PC-9 (cell line): ENCODE results near the gene STING1. TPM values are rescaled to one million over a fixed set of nuclear protein-coding genes. Genes with fewer than 3 reads are reported as not detected.

Experiments used
- BruUV-seq: library from RNA; stranded (reverse); fragments of 400-500 nt; replicated peaks from 2 replicates; lab custom pipeline; 2021; lab: Mats Ljungman, UMichigan
- CTCF ChIA-PET: fragments of 300-600 bp; sonication (Branson Sonifier 250); formaldehyde crosslinking; loops from one replicate; lab custom pipeline; 2022; ENCODE audit warnings: antibody characterized with exemption; lab: Charles Lee
- POLR2A ChIA-PET: fragments of 300-600 bp; sonication (Branson Sonifier 250); formaldehyde crosslinking; loops from one replicate; lab custom pipeline; 2022; ENCODE audit warnings: antibody characterized with exemption; ENCODE audit not compliant: unreplicated experiment; lab: Charles Lee
- DNase-seq, 2 experiments: peaks; one replicate each; pipeline versions ENCODE4 v3.0.0 to v3.0.0-alpha.2; 2015 to 2022; ENCODE audit warnings: mixed read lengths in 1 of 2
- H2AFZ ChIP-seq: fragments of 200-600 bp; sonication (generic); 2 replicates; pipeline ENCODE4 v1.8.1; 2017; ENCODE audit warnings: antibody characterized with exemption
- H3F3A ChIP-seq: fragments of 200-600 bp; sonication (generic); 2 replicates; pipeline ENCODE4 v1.8.1; 2017; ENCODE audit warnings: antibody characterized with exemption, mild to moderate bottlenecking, low read depth; ENCODE audit not compliant: insufficient read depth
- H3K27ac ChIP-seq: fragments of 200-600 bp; sonication (generic); 2 replicates; pipeline ENCODE4 v1.6.1; 2016; ENCODE audit warnings: mixed run types
- H3K27me3 ChIP-seq: fragments of 200-600 bp; sonication (generic); 2 replicates; pipeline ENCODE4 v1.6.1; 2016; ENCODE audit warnings: low read depth, mixed run types; ENCODE audit not compliant: insufficient read depth
- H3K36me3 ChIP-seq: fragments of 200-600 bp; sonication (generic); 2 replicates; pipeline ENCODE4 v1.6.1; 2016; ENCODE audit warnings: low read depth, mixed run types
- H3K4me1 ChIP-seq: fragments of 200-600 bp; sonication (generic); replicated peaks from 2 replicates; pipeline ENCODE4 v1.6.1; 2016; ENCODE audit warnings: mixed run types; ENCODE audit not compliant: insufficient read depth
- H3K4me2 ChIP-seq: fragments of 200-600 bp; sonication (generic); 2 replicates; pipeline ENCODE4 v1.6.1; 2017; ENCODE audit warnings: mixed run types
- H3K4me3 ChIP-seq: fragments of 200-600 bp; sonication (generic); 2 replicates; pipeline ENCODE4 v1.6.1; 2016; ENCODE audit warnings: mixed run types
- H3K79me2 ChIP-seq: fragments of 200-600 bp; sonication (generic); 2 replicates; pipeline ENCODE4 v1.6.1; 2017; ENCODE audit warnings: low read depth, mixed run types
- H3K9me2 ChIP-seq: fragments of 200-600 bp; sonication (generic); 2 replicates; pipeline ENCODE4 v1.8.1; 2017; ENCODE audit warnings: mild to moderate bottlenecking; ENCODE audit not compliant: insufficient read depth
- H3K9me3 ChIP-seq: fragments of 200-600 bp; sonication (generic); 2 replicates; pipeline ENCODE4 v1.8.1; 2016; ENCODE audit warnings: low read depth; ENCODE audit not compliant: insufficient read depth
- H4K20me1 ChIP-seq: fragments of 200-600 bp; sonication (generic); 2 replicates; pipeline ENCODE4 v1.8.1; 2017; ENCODE audit not compliant: insufficient read depth
- EZH2 ChIP-seq: fragments of 200-600 bp; sonication (generic); IDR thresholded peaks from 2 replicates; pipeline ENCODE4 v1.8.0; 2017; ENCODE audit warnings: antibody characterized with exemption, low read depth
- intact Hi-C: fragments of 100-400 bp; cut with micrococcal nuclease; formaldehyde crosslinking; loops from one replicate; pipeline ENCODE4 v1.10.0; 2022; ENCODE audit not compliant: unreplicated experiment
- total RNA-seq: library from RNA; stranded (reverse); gene quantifications from 2 replicates; pipeline ENCODE4 v1.2.3, GENCODE V29; 2021
- TF ChIP-seq, protein P1 (sequence below): fragments of 200-600 bp; sonication (generic); conservative IDR thresholded peaks from 2 replicates; pipeline ENCODE4 v1.6.1; 2017; ENCODE audit warnings: mixed run types, antibody characterized with exemption, mild to moderate bottlenecking, moderate library complexity

STING1 gene
- total RNA-seq, 1 experiment from 2014 or later, result 27.6 TPM

DNA sequence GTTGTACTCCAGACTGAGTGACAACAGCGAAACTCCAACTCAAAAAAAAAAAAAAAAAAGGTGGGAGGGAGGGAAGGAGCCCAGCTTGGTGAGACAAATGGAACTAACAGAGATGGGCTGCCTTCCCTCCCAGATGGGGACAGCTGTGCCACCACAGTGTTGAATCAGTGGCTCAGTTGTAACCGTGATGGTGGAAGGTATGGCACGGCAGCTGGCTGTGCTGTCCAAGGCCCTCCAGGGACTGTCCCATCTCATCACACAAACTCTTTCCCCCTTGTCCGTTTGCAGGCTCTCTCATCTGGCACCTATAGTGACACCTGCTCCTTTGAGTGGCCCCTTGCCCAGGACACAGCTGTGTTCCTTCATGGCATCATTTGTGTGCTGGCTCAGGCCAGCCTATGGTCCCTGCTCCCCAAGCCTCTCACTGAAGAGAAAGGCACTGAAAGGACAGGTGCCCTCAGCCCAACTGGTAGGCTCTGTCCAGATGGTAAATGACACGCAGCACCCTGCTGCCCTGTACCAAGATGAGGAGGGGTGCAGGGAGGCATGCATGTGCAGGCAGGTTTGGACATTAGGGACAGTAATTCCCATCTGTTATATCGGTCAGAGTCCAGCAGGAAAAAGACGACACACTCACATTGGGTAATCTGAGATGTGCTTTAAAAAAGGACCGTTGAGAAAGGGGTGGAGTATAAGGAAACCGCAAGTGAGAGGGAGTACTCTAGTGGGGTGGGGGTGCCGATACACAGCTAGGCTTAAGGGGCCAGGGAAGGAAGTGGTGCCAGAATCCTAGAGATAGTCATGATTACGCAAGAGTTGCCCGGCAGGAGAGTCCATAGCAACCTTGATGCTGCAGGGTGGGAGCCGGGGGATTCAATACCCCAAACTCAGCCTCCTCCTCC is 7.4 kb downstream of the STING1 start:
- TF ChIP-seq EZH2, result no peak
- TF ChIP-seq, protein P1, sequence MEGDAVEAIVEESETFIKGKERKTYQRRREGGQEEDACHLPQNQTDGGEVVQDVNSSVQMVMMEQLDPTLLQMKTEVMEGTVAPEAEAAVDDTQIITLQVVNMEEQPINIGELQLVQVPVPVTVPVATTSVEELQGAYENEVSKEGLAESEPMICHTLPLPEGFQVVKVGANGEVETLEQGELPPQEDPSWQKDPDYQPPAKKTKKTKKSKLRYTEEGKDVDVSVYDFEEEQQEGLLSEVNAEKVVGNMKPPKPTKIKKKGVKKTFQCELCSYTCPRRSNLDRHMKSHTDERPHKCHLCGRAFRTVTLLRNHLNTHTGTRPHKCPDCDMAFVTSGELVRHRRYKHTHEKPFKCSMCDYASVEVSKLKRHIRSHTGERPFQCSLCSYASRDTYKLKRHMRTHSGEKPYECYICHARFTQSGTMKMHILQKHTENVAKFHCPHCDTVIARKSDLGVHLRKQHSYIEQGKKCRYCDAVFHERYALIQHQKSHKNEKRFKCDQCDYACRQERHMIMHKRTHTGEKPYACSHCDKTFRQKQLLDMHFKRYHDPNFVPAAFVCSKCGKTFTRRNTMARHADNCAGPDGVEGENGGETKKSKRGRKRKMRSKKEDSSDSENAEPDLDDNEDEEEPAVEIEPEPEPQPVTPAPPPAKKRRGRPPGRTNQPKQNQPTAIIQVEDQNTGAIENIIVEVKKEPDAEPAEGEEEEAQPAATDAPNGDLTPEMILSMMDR, result no peak
- ChIA-PET POLR2A (no interaction called here), CTCF (interaction anchor here (0.7 kb wide), 1 partner anchor 94 kb away, joined by 4 read pairs; no protein-coding TSS in a partner anchor)
- H3K27me3 ChIP-seq, result no peaks in the 10 kb centered on the region
- H3K4me2 ChIP-seq, result no peak overlapping the region
- no peaks in the 10 kb centered on the region for H3K4me1 ChIP-seq
- H4K20me1 ChIP-seq, result no peaks in the 10 kb centered on the region
- DNase-seq, result no peak
- intact Hi-C loops, result no loop called here
- H3K4me3 ChIP-seq, result no peak overlapping the region
- H3K9me2 ChIP-seq, result no peaks in the 10 kb centered on the region
- H3K27ac ChIP-seq, result no peak overlapping the region
- no peak overlapping the region for H2AFZ ChIP-seq
- H3F3A ChIP-seq, result no peaks in the 10 kb centered on the region
- H3K9me3 ChIP-seq, result no peaks in the 10 kb centered on the region
- H3K36me3 ChIP-seq, result no peaks in the 10 kb centered on the region
- no peaks in the 10 kb centered on the region for H3K79me2 ChIP-seq
- BruUV-seq, result no TSS peak

GRCh38 chr5:139473565-139473964 is 9.0 kb downstream of the STING1 start:
- POLR2A ChIA-PET, result interaction anchor here (0.6 to 0.7 kb wide), 2 partner anchors 26 to 86 kb away, joined by 3 read pairs; no protein-coding TSS in a partner anchor

GRCh38 chr5:139473105-139473504 is 9.5 kb downstream of the STING1 start:
- H3K4me2 ChIP-seq, result no peak overlapping the region
- no peaks in the 10 kb centered on the region for H3K36me3 ChIP-seq
- no peaks in the 10 kb centered on the region for H3K79me2 ChIP-seq
- CTCF ChIA-PET, result no interaction called here
- no peak overlapping the region for H2AFZ ChIP-seq
- no peak overlapping the region for H3K27ac ChIP-seq
- no peak overlapping the region for H3K4me3 ChIP-seq
- H3K9me3 ChIP-seq, result no peaks in the 10 kb centered on the region
- H3K27me3 ChIP-seq, result no peaks in the 10 kb centered on the region
- H3K4me1 ChIP-seq, result peaks cover 9% of the 10 kb centered on the region; the same call in 1 of the 2 replicates
- TF ChIP-seq, protein P1, result no peak
- no peak for TF ChIP-seq EZH2
- no peaks in the 10 kb centered on the region for H3K9me2 ChIP-seq
- POLR2A ChIA-PET, result no interaction called here
- DNase-seq, result no peak
- H4K20me1 ChIP-seq, result no peaks in the 10 kb centered on the region
- intact Hi-C loops, result no loop called here
- no peaks in the 10 kb centered on the region; the same call in 1 of the 2 replicates for H3F3A ChIP-seq
- no TSS peak for BruUV-seq

More at GRCh38 chr5:139473565-139473964, 9.0 kb downstream of the STING1 start:
- no TSS peak for BruUV-seq
- Histone ChIP-seq H3F3A (no peaks in the 10 kb centered on the region; the same call in 1 of the 2 replicates), H3K4me1 (0 out of 2 replicates have a peak, but pooled peaks cover 6% of the 10 kb centered on the region), H3K4me3 (no peak overlapping the region), H3K36me3 (no peaks in the 10 kb centered on the region), H3K79me2 (no peaks in the 10 kb centered on the region), H3K9me2 (no peaks in the 10 kb centered on the region), H3K27ac (no peak overlapping the region), H3K27me3 (no peaks in the 10 kb centered on the region), H3K4me2 (no peak overlapping the region), H3K9me3 (no peaks in the 10 kb centered on the region), H4K20me1 (no peaks in the 10 kb centered on the region), H2AFZ (no peak overlapping the region)
- DNase-seq, result no peak
- intact Hi-C loops, result no loop called here
- CTCF ChIA-PET, result no interaction called here
- TF ChIP-seq, protein P1, result no peak
- TF ChIP-seq EZH2, result no peak
